GM19397 (cell line): ENCODE data around the gene FRMPD2.
"Not testable (repeated sequence)": the region's sequence is repeated elsewhere in the genome, so short reads cannot be mapped to it uniquely, and the experiment has no call there.

Experiments used
- ATAC-seq: cut with Tn5 transposase; IDR thresholded peaks from one replicate; pipeline ENCODE4 v1.9.1; 2021; ENCODE audit warnings: mild to moderate bottlenecking, moderate library complexity; ENCODE audit not compliant: unreplicated experiment

The FRMPD2 gene

GRCh38 chr10:48253970-48254657, 20.4 kb downstream of the FRMPD2 start:
- no peak for ATAC-seq

- no peak for ATAC-seq
These were observed 22.2 kb downstream of the FRMPD2 start for GRCh38 chr10:48252354-48252650.

GRCh38 chr10:48251525-48252353, 22.8 kb downstream of the FRMPD2 start:
- ATAC-seq: no peak

DNA sequence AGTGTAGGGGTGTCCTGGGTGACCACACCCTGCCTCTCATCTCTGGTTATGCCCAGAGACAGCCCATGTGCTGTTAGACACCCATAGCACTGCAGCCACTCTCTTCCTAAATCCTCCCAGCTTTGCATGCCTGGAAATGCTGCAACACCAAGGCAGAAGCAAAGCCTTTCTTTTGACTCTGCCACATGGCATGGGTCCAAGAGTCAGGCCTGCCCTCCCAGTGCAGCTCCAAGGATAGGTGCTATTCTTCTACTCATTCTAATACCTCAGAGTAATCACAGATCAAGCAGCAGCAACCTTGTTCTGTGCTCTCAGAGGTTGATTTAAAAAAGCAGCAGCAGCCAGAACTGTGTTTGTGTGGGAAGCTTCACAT, 23.4 kb downstream of the FRMPD2 start:
- ATAC-seq: no peak

GRCh38 chr10:48249763-48250351, 24.6 kb downstream of the FRMPD2 start:
- no peak for ATAC-seq

DNA sequence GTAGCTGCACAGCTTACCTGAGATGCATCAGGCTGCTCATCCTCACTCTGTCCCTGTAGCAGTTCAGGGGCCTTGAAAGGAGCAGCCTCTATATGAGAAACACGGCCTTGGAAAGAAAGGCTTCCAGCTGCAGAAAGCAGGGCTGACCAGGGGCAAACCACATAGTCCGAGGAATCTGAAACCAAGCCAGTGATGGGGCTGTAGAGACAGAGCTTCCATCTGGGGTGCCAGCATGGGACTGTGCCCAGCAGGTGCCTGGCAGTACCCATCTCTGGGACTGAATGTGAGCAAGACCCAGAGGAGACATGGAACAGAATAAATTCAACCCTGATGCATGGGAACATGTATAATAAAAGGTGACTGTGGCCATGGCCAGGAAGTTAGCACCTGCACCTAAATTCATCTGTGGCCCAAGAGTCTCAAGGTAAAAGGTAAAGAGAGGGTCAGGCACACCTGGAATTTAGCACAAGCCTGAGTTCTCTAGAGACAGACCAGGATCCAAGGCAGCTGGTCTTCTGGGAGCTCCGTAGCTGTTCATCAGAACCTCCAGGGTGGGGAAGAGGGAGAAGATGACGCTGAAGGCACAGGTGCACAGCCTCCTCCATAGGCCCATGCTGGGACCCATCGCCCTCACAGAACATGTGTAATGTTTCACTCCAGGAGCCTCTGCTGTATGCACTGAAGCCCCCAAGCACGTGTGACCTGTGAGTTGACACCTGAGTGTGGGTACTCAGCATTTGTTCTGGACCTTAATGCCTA, 25.3 kb downstream of the FRMPD2 start:
- no peak for ATAC-seq

DNA sequence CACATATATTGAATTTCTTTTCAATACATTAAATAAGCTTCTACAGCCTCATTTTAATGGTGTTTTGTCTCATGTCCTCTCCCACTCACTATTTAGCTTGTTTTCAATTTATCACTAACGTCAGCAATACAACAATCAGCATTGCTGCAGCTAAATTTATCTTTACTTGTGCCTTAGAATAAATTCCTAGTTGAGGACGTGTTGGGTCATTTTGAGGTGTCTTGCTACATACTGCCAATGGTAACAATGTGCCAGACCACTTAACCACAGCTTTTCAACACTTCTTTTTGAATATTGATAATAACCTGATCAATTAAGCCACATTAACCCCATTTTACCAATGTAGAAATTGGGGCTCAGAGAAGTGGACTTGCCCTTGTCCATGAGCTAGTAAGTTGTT, 26.0 kb downstream of the FRMPD2 start:
- ATAC-seq: no peak

DNA sequence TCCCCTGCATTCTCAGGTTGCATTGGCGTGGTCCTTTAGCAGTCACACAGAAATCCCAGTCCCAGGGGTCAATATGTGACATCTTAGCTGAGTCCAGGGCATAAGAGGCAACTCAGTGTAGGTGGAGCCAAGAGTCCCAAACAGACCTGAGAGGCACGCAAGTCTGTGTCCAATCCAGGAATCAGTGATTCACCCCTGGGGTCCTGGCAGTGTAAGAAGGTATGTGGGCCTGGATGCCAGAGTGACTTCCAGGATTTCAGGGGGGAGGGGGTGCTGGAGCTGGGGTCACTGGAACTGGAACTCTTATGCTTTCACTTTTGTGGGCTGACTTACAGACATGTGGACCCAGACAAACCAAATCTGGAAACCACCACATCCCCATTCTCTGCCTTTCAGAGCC, 26.8 kb downstream of the FRMPD2 start:
- ATAC-seq: no peak

- ATAC-seq: no peak
These were observed 28.0 kb downstream of the FRMPD2 start for GRCh38 chr10:48246501-48246900.

- no peak for ATAC-seq
These were observed 28.5 kb downstream of the FRMPD2 start for GRCh38 chr10:48245977-48246376.

- ATAC-seq: not testable (repeated sequence)
These were observed 30.6 kb downstream of the FRMPD2 start for GRCh38 chr10:48243921-48244320.

GRCh38 chr10:48243487-48243886, 31.0 kb downstream of the FRMPD2 start:
- no peak for ATAC-seq

DNA sequence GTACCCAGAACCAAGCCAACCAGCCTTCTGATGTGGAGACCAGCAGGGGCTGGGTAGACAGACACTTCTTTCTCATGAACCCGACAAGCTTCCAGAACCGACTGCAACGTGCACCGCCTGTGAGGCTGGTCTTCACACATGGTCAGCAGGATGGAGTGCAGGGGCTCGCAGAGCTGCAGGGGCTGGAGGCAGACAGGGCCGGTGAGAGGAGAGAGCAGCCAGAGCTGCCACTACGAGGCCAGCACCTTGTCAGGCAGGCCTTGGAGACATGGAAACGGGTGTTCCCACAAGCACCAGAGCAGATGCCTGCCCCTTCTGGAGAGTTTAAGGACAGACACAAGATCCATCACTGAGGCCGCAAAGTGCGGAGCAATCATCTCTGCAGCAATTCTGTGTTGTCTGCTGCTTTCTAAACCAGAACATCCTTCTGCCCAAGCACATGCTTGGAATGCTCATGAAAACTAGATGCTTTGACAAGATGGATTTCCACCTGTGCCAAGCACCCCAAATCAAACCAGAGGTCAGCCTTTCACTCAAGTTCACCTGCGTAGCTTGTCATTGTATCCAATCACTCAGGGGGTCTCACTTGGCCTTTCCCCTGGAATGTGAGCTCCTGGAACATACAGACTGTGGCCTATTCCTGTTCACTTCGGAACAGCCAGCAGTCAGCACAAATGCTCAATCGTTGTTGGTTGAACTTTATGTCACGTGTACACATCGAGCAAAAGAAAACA, 32.2 kb downstream of the FRMPD2 start:
- ATAC-seq: no peak

DNA sequence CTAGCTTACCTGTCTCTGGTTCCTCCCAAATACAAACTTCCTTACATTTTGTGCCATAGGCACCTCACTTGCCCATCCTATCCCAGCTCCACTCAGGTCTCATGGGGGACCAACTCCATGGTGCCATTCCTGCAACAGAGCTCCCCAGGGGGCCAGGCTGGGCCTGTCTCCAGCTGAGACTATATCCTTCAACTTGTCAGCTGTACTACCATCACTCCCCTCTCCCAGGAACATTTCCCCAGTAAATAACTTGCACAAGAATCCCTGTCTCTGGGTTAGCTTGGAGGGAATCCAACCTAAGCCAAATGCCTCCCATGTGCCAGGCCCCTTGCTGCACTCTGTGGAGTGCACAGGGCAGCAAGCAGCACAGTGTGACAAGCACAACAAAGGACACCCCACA, 33.2 kb downstream of the FRMPD2 start:
- no peak for ATAC-seq

DNA sequence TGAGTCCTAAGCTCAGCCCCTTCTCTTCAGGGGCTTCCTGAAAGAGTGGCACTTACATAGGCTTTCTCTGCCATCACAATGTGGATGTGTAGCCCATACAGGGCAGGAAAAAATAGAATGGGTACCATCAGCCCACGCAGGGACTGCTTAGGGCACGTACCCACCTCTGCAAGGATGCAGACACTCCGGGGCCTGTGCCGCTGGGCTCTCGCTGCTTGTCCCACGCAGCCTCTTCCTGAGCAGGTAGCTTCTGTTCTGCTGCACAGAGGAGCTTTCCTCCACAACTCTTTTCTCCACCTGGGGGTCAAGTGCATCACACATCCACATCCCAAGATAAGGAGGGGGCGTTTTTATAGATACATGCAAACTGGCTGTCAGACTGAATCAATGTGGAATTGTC, 34.3 kb downstream of the FRMPD2 start:
- ATAC-seq: no peak

GRCh38 chr10:48239618-48240017, 34.9 kb downstream of the FRMPD2 start:
- ATAC-seq: no peak

DNA sequence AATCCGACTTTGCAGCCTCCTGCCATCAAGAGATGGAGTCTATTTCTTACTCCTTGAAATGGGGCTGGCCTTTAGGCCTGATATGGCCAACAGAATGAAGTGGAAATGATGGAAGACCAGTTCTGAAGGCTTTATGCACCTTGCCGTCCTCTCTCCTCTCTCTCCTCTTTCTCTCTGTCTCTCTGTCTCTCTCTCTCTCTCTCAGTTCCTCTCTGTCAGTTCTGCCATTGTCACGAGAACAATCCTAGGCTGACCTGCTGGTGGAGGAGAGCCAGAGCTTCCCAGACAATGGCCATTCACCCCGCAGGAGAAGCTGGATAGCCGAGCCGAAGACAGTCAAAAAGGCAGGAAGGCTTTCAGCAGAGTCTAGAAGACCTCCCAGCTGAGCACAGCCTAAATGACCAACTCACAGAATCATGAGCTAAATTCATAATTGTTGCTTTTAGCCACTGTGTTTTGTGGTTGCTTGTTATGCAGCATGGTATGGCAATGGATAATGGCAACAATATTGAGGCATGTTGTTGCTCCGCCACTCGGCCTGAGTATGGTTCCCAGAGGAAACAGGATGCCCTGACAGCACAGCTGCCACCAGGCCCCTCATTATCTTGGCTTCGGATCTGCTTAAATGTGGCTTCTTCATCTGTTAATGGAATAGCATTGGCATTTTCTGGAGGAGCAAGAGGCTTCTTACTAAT, 35.5 kb downstream of the FRMPD2 start:
- no peak for ATAC-seq

DNA sequence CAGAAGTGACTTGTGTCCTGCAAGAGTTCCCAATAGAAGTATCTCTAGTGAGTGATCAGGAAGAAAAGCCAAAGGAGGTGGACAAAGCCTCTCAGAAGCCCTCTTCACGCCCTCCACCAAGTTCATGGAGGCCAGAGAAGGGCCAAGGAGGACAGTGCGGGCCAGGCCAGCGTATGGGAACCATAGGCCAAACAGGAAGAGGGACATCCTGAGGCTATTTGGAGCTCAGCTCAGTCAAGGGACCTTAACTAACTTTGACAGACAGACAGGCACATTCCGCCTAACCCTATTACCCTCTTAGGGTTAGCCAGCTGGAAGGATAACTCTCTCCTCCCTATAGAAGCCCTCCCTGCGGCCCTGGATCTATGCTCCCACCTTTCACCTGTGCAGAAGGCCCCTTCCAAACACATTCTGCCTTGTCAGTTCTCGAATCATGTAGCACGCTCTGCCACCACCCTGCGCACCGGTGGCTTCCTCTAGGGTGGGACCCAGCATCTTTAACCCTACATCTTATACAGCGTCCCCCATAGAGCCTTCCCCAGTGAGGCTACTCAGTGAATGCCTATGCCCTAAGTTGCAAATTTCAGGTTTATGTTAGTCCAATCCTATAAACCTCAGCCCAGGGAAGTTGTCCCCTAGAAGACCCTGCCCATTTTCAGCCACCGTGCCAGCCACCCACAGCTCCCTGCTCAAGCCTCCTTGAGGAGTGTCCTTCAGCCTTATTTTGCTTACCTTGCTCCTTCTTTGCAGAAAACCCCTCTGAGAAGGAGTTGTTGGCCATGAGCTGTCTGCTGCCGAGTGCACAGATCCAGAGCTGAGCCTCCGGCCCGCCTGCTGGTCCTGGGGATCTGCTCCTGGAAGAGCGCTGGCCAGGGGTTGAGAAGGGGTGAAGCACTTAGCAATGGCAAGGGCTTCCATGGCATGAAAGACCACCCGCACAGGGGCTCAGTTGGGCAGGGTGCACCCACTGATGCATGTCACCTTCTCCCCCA, 36.9 kb downstream of the FRMPD2 start:
- no peak for ATAC-seq

DNA sequence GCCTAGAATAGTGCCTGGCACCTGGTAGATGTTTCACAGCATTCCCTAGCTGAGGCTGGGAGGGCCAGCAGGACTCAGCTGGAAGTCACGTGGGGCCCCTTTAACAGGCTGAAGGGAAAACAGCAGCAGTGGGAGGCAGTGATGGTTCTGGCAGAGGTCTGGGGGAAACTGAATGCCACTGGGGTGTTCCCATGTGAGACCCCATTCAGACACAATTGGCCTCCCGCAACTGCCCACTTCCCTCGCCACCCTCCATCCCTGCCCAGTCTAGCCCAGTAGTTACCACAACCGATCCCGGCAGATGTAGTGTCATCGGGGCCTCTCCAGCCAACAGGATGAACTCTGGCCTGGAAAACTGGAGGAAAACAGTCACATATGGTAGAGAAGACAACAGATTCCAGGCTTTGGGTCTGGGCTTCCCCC, 38.3 kb downstream of the FRMPD2 start:
- ATAC-seq: no peak
